GM18909 (cell line): ENCODE measurements around the gene ZDHHC1.

Experiments used
- ATAC-seq: cut with Tn5 transposase; IDR thresholded peaks from one replicate; pipeline ENCODE4 v1.9.1; 2021; ENCODE audit warnings: mild to moderate bottlenecking; ENCODE audit not compliant: unreplicated experiment, poor library complexity

The ZDHHC1 gene

DNA sequence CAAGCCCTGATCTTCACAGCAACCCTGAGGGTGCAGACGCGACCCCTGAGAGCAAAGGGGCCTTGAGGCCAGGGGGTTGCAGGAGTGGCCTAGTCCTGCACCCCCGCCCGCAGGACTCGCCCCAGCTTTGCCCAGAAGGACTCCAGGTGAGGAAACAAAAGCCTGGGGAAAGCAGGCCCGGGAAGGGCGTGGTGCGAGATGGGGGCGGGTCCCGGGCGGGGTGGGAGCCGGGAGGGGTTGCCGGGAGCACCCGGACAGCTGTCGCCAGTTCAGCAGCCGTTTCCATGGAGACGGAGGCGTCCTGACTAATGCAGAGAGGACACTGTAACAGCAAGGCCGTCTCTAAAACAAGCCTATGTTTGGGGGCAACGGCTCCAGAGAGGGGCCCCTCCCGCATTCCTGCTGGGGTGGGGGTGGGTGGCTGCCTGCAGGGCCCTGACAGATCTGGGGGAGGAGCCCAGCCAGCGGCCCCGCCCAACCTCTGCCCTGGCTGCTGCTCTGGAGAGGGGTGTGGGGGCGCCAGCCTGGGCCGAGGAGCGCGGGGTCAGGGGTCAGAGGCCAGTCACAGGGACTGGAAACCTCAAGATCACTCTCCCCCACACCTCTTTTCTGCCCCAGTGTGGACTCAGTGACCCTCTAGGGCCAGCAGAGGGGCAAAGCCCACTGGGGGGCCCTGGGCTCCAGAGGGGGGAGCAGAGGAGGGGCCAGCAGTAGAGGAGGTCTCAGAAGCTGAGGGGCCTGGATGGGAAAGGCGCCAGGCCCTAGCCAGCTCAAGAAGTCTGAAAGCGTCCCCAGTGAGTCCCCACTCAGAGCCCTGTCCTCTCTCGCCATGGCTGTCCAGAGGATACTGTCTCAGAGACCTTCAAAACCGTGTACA is 19.9 kb downstream of the ZDHHC1 start:
- ATAC-seq = no peak

DNA sequence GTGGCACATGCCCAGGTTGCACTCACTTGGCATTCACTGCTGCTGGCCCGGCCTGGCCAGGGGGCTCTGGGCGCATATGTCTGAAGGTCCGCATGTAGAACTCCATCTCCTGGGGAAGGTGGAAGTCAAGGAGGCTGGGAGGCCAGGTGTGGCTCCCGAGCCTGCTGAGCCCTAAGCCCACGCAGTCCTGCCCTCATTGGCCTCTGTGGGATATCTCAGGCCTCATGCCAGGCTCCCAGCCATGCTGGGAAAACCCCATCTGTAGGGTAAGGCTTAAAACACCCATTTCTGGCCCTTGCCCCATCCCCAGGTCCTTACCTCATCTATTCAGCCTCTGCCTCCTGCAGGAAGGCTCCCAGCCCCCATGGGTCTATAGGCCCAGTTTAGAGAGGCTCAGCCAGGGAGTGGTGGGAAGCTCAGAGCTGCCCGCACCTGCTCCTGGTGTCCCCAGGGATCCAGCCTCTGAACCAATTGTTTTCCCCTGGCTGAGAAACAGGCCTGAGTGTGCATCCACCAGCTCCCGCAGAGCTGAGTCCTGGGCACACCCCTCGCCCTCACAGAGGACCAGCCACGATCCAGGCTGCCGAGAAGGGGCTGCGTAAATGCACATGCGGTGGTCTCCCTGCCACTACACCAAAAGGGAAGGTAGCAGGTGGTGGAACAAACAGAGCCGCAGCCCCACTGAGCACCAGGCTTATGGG is 20.7 kb downstream of the ZDHHC1 start:
- no peak for ATAC-seq

DNA sequence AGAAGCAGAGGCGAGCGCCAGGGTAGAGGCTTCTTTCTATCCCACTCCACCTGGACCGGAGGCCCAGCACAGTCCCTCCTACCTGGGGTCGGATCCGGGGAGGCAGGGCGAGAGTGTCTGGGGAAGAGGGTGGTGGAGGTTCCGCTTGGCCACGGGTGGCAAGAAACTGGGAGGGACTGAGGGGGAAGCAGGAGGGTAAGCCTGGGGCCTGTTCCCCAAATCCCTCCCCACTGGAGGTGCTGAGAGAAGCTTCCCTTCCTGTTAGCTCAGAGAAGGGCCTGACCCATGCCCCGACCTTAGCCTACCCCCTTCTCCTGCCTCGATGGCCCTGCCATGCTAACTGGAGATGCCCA is 21.2 kb downstream of the ZDHHC1 start:
- no peak for ATAC-seq

DNA sequence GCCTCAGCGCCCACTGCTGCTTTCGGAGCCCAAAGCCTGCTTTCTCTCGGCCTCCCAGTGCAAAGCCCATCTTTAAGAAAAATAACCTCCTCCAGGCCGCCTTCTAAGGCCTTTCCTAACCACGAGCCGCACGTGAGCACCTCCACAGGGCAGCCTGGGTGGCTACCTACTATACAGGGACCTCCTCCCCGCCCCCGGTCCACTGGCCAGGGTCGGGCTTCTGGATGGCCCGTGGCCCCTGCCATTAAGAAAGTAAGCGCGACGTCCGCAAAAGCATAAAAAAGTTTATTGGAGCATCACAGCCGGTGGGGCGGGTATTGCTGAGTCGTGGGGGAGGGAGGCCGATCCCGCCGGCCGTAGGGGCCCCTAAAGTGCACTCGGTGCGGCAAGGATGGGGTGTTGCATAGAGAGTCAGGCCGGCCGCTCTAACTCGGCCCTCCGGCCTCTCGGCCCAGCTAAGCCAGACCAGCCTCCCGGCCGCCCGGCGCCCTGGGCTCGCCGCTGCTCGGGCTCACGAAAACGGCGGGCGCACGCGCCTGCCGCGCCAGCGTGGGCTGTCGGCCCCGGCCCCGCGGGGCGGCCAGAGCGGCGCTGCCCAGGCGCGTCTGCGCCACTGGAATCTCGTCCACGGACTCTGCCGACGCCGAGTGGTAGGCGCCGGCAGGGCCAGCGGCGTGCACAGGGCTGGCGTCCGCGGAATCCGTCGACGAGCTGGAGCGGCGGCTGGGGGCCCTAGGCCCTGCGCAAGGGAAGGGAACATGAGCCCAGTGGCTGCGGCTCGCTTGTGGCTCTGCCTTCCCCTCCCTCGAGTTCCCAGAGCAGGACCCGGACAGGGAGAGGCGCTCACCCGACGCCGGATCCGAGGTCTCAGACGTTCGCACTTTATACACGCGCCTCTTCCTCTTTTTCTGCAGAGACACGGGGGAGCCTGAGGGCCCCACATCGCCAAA is 21.8 kb downstream of the ZDHHC1 start:
- no peak for ATAC-seq

DNA sequence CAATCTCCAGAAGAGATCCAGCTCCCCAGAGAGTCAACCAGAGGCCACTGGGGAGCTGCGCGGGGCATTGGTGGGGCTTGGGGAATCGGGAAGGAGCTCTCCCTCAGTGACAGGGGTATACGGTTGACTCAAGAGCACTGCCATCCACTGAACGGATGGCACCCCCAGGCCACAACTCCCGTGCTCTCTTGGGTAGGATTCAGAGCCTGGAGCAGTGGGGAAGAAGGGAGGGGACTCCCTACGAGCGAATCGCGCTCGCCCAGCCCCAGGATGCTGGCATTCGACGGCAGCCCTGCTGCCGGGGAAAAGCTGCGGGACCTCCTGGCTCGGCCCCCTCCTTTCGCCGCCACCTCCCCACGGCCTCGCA is 22.5 kb downstream of the ZDHHC1 start:
- no peak for ATAC-seq

DNA sequence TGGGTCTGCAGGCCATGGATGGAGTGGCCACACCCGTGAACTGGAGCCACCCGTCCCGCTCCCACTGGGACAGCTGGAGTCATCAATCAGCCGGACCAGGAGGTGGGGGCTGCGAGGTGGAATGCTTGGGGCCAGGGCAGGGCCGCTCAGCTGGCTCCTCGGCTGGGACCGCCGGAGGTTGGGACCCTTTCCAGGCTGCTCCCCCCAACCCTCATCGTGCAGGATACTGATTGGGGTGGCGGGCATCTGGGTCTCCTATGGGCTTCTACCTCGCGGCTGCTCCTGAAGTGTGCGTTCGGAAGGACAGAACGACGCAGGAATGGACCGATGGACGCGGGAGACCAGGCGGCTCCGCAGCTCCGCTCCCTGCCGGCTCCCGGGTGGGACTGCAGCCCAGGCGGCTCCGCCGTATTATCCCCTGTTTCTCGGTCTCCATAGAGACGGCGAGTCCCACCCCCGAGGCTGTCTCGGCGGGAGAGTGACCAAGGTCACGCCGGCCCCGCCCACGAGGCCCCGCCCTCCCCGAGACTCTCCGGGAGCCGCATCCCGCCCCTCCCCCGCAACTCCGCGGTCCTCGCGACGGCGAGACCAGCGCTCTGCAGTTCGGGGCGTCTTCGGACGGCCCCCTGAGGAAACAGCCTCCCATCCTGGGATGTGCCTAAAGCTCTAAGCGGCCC is 23.0 kb downstream of the ZDHHC1 start, which contains the start of gene TPPP3:
TPPP3 (minus strand) TSS at position 388 of the 677 bp plus-strand sequence. CDS start 2,387 bp downstream, outside the sequence.
- no peak for ATAC-seq

DNA sequence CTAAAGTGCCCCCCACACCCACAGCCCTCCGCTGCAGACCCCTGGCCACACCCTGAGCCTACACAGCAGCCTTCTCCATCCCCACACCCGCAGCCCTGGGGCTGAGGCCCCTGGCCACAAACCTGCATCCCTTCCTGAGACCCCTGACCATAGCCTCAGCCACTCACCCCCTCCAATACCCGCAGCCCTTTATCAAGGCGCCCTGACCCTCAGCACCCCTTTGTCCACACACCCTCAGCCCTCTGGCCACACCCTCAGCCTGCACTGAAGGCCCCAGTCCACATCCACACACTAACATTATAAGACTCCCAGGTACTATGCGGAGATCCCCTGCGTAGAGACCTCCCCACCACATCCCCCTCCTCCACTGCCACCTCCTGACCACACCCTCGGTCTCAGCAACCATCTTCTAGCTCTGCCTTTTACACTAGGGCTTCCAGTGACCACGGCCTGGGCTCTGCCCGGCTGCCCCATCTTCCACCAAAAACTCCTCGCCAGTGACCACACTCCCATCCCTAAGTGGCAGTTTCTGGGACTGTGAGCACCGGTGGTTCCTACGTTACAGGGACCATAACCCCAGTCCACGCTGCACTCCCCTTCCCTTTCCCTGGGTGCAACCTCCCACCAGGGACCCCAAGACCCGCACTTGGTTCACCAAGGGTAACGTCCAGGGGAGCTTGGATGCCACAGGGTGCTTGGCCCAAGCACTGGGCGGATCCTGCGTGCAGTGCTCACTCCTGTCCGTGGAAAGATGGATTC is 23.8 kb downstream of the ZDHHC1 start:
- ATAC-seq = no peak

DNA sequence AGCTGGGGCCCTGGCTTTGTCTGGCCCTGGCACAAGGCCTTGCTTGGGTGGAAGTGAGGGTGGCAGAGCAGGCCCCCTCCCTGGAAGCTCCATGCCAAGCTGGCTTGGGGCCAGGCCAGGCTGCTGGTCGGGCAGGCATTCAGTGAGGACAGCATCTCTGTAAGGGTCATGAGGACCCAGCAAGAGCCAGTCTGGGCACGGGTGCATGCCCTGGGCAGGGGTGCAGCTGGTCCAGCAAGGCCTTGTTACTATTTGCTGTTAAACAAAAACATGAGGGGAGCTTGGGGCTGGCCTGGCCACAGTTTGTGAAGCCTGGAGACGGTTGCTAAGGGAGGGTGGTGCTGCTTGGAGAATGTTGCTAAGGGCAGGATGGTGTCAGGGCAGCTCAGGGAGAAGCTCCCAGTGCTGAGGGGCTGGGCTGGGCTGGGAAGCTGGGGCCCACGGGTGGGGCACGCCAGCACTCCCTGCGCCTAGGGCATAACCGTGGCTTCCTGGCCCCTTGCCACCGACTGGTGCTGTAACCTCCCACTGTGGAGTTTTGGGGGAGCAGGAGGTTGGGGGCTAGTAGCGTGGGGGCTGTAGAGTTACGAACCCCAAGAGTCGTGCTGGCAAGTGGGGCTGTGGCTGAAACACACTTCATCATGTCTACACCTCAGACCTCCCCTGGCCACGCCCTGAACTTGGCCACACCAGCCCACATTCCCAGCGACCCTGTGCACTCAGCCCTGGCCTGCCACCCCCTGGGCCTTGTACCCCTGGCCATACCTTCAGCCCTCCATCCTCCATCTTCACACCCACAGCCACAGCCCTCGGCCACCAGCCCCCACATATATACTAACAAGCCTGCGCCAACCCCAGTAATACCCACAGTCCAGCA is 24.6 kb downstream of the ZDHHC1 start:
- no peak for ATAC-seq

DNA sequence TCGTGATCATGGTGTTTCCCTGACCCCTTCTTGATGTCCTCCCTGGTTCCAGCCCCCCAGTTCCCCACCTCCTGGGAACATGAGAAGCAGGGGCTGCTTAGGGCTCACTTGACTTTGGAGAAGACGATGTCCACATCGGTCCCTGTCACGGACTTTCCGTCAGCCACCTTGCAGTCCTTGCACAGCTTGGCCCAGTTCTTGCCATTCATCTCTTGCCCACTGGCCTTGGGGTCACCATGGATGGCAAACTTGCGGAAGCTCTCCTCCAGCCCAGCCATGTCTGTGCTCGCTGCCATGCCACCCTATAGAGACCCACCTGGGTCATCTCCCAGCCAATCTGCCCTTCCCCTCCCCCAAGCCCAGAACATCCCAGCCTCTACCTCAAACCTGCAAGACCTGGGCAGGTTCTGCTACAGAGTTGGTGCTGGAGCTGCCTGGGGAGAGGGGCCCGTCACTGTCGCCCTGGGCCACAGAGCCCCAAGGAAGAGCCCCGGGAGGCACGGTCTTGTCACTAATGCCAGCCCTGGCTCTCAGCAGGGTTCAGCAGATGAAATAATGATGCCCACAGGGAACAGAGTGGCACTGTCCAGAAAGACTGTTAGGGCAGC is 25.4 kb downstream of the ZDHHC1 start:
- no peak for ATAC-seq

DNA sequence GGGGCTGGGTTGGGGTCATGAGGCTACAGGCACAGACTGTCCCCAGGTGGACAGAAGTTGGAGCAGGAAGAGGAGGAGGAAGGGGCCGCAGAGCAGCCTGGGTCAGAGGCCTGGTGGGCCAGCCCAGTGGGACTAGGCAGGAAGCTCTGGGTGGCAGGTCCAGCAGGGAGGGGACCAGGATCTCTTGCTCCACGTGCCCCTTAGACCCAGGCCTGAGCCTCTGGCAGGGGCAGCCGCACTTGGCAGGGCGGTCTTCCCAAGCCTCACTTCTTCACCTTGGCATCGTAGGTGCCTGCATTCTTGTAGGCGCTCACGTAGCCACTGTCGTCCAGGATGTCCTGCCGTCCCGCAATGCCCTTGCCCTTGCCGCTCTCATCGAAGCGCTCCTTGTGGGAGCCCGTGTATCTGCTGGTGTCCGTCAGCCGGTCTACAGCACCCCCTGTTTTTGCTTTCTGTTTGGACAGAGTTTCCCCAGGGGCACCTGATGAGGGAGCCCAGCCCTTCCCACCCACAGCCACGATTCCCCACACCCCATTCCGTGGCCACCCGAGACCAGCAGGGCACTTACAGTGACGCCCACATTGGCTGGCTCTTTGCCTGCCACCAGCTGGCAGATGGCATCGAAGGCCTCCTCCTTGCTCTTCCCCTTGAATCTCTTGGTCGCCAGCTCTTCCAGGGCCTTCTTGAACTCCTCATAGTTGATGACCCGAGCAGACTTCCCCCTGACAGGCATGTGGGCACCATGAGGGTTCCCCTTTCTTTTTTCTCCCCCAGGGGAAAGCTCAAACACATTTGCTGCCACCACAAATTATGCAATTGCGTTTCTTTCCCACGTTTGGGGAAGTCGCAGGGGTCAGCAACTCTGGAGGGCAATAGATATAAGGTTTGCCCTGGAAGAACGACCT is 26.1 kb downstream of the ZDHHC1 start:
- ATAC-seq = no peak

DNA sequence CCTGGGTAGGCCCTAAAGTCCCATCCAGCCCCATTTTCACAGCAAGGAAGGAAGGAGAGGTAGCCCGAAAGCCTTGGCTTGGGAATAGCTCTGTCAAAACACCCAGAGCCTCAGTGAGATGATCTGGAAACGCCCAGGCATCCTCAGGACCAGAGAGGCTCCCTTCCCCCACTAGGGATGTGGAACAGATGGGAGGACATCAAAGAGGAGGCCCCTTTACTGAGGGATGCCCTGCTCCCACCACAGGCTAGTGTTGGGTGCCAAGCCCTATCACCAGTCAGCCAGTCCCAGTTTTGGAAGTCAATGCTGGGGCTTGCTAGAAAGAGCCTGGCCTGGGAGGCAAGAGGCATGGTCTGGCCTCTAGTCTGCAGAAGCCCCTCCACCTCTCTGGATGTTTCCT is 27.7 kb downstream of the ZDHHC1 start:
- ATAC-seq = no peak

DNA sequence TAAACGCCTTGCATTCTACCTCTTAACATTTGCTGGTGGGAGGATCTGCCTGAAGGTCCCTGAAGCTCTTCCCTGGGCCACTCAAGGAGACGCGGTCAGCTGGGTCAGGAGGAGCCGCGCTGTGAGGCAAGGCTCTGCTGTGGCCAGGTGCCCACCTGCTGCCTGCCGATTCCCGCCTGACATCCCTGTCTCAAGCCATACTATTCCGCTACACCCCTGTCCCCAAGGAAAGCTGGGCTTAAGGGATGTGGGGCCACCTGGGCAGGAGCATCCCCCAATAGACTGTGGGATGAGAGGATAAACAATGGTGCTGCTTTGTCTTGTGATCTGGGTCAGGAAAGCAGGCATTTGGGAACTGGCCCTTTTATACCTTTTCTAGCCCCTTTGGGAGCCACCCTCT is 28.1 kb downstream of the ZDHHC1 start:
- ATAC-seq = no peak

DNA sequence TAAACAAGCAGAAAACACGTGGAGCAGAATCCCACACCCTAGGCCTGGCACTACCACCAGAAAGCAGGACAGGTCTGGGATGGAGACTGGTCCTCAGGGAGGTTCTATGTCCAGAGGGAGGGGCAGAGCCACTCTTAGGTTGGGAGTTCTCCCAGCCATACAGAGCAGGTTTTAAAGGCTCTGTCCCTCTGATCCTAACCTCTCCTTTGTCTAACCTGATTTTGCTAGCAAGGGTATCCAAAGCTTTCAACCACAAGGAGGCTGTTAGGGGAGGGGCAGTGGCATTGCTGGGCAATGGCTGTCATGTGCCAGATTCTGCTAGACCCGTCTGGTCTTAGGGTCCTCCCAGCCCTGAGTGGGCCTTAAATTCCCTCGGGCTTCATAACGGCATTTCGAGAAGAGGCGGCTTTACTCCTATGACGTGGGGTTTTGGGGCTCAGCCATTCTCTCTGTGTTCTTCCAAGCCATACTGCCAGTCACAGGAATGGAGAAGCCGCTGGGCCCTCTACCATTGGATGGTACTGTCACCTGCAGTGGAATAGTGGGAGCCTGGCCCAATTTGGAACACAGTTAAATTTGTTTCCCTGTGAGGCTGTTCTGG is 28.7 kb downstream of the ZDHHC1 start:
- ATAC-seq = no peak

DNA sequence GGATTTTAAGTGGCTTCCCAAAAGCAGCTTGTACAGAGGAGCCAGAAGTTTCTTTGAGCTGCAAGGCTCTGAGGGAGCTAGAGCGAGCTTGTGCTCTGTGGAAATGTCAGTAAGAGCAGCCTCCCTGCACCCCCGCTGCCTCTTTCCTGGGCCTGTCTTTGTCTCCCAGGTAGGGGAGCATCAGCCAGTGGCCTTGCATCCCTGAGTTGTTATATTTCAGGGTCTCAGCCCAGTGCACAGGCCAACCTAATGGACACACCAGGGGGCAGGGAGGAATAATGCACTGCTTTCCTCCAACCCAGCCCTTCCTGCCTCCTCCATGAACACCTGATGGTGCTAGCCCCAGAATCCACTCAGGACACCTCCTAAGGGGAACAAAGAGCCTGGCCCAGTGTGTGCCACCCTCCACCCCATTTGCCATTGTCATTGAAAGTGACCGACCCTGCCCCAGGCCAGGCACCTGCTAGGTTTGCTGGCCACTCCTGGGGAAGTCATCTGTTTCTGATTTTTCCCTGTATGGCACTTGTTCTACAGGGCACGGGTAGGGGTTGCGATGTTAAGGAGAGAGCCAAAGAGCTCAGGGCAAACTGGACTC is 29.3 kb downstream of the ZDHHC1 start:
- no peak for ATAC-seq

DNA sequence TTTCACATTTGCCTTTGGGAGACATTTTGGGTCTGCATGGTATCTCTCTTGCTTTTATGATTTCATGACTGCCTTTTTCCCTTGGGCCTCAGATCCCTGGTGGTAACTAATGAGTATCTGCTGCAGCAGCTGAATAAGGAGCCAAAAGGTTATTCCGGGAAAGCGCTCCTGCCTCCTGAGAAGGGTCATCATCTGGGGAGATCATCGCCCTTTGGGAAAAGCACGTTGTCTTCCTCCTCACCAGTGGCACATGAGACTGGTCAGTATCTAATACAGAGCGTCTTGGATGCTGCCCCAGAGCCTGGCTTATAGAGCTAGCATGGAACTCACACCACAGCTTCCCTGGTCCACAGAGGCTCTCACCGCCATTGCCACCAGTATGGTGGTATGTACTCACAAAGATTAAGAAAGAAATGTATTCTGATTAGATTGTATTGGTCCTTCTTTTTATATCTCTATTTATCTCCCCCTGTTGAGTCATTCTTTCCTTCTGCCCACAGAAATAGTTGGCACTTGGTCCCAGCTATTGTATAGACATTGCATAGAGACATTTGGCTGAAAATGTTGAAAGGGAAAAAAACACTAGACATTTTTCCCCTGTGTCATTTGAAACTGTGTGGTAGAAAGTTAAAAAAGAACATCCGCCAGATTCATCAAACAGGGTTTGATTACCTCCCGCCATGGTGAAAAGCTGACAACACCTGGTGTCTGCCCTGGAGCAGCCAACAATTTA is 31.3 kb downstream of the ZDHHC1 start:
- ATAC-seq = no peak

DNA sequence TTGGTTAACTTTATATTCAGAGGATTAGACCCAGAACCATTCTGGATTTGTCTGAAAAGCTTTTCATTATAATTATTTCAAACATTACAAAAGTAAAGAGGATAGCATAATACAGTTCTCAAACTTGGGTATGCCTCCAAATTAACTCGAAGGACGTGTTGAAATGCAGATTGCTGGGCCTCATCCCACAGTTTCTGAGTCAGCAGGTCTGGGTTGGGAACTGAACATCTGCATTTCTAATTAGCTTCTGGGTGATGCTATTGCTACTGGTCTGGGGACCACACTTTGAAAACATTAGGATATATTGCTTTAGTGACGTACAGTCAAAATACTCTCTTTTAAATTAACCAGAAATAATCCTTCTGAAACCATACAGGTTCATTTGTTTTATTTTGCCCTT is 33.0 kb downstream of the ZDHHC1 start:
- ATAC-seq = no peak
